Endodermal cell (in vitro differentiated cells): Measurements from ENCODE around the gene SHH. TPM values are rescaled to one million over a fixed set of nuclear protein-coding genes. Genes with fewer than 3 reads are reported as not detected.

ENCODE experiments used
- DNase-seq: peaks from one replicate; pipeline ENCODE4 v3.0.0-alpha.2; 2017
- H3K27ac ChIP-seq: 2 replicates; pipeline ENCODE4 v1.5.1; 2013; ENCODE audit warnings: mild to moderate bottlenecking, low read depth, low read length, moderate library complexity
- H3K27me3 ChIP-seq: 2 replicates; pipeline ENCODE4 v1.6.1; 2013; ENCODE audit warnings: mild to moderate bottlenecking, low read length, moderate library complexity; ENCODE audit not compliant: insufficient read depth, control insufficient read depth, poor library complexity, severe bottlenecking
- H3K36me3 ChIP-seq: 2 replicates; pipeline ENCODE4 v1.7.0; 2013; ENCODE audit warnings: mild to moderate bottlenecking, low read length, moderate library complexity; ENCODE audit not compliant: control insufficient read depth, insufficient read depth
- H3K4me1 ChIP-seq: one replicate; pipeline ENCODE4 v1.7.0; 2013; ENCODE audit warnings: low read length; ENCODE audit not compliant: control insufficient read depth, insufficient read depth
- H3K4me3 ChIP-seq: 2 replicates; pipeline ENCODE4 v1.5.1; 2013; ENCODE audit warnings: mild to moderate bottlenecking, low read length, moderate library complexity
- H3K9ac ChIP-seq: 2 replicates; pipeline ENCODE4 v1.6.1; 2013; ENCODE audit warnings: mild to moderate bottlenecking, low read length, moderate library complexity; ENCODE audit not compliant: poor library complexity, severe bottlenecking; ENCODE audit errors: extremely low read depth
- H3K9me3 ChIP-seq: 2 replicates; pipeline ENCODE4 v1.6.1; 2013; ENCODE audit warnings: mild to moderate bottlenecking, low read length, moderate library complexity; ENCODE audit not compliant: control insufficient read depth
- H3K27ac Mint-ChIP-seq: 2 replicates; pipeline ENCODE4 v1.8.0; 2020; ENCODE audit warnings: mixed read lengths
- H3K27me3 Mint-ChIP-seq: 2 replicates; pipeline ENCODE4 v1.8.0; 2021; ENCODE audit warnings: mild to moderate bottlenecking, mixed read lengths; ENCODE audit not compliant: insufficient read depth
- H3K36me3 Mint-ChIP-seq: 2 replicates; pipeline ENCODE4 v1.8.0; 2020; ENCODE audit warnings: low read depth, mixed read lengths
- H3K4me1 Mint-ChIP-seq: 2 replicates; pipeline ENCODE4 v1.8.0; 2020; ENCODE audit warnings: mixed read lengths
- H3K4me3 Mint-ChIP-seq: 2 replicates; pipeline ENCODE4 v1.8.0; 2020; ENCODE audit warnings: mild to moderate bottlenecking, moderate library complexity, mixed read lengths
- H3K9me3 Mint-ChIP-seq: 2 replicates; pipeline ENCODE4 v1.8.0; 2020; ENCODE audit warnings: mild to moderate bottlenecking, mixed read lengths
- WGBS, 2 experiments: methylation state at CpG; one replicate each; pipeline versions ENCODE4 v1.1.5 to v1.1.7; 2013; ENCODE audit warnings: missing lambda C conversion rate in 2 of 2, mixed read lengths in 1 of 2; ENCODE audit not compliant: insufficient coverage in 1 of 2, insufficient read length in 1 of 2; 5-methylcytosine and 5-hydroxymethylcytosine counted together
- total RNA-seq, 2 donors: library from RNA; stranded (reverse); fragmentation: NEBNext Ultra II Directional in 1 of 2; extraction: Animal tissue kit (Norgen Biotek cat#: 25700) in 1 of 2; gene quantifications; 2 replicates in 1 of 2; 3 replicates in 1 of 2; pipeline ENCODE4 v1.2.1, GENCODE V29; 2021
- TF ChIP-seq, protein P1 (sequence below): fragments of 200-600 bp; sonication (generic); conservative IDR thresholded peaks from 2 replicates; pipeline ENCODE4 v1.5.0; 2021; ENCODE audit warnings: antibody characterized with exemption, mild to moderate bottlenecking

The SHH gene
- total RNA-seq, 2 donors from 2014 or later = 0.99 to 1.6 TPM

GRCh38 chr7:155805826-155806095 lies 6.5 kb downstream of the SHH start:
- DNase-seq = no peak
- Mint-ChIP-seq H3K9me3 (peaks cover 4% of the 10 kb centered on the region), H3K4me1 (peaks cover 10% of the 10 kb centered on the region), H3K36me3 (no peaks in the 10 kb centered on the region), H3K27ac (no peak overlapping the region), H3K4me3 (peak overlapping the region; percentile 60), H3K27me3 (peaks cover 71% of the 10 kb centered on the region)
- Histone ChIP-seq H3K9me3 (no peaks in the 10 kb centered on the region), H3K4me1 (peaks cover 6% of the 10 kb centered on the region), H3K27me3 (peaks cover 86% of the 10 kb centered on the region), H3K4me3 (no peak overlapping the region), H3K9ac (peak overlapping the region; percentile 25), H3K27ac (no peak overlapping the region), H3K36me3 (no peaks in the 10 kb centered on the region)
- 5 to 24% methylated on average over 4 to 18 of the region's 18 CpGs for WGBS, 2 experiments
- TF ChIP-seq, protein P1, sequence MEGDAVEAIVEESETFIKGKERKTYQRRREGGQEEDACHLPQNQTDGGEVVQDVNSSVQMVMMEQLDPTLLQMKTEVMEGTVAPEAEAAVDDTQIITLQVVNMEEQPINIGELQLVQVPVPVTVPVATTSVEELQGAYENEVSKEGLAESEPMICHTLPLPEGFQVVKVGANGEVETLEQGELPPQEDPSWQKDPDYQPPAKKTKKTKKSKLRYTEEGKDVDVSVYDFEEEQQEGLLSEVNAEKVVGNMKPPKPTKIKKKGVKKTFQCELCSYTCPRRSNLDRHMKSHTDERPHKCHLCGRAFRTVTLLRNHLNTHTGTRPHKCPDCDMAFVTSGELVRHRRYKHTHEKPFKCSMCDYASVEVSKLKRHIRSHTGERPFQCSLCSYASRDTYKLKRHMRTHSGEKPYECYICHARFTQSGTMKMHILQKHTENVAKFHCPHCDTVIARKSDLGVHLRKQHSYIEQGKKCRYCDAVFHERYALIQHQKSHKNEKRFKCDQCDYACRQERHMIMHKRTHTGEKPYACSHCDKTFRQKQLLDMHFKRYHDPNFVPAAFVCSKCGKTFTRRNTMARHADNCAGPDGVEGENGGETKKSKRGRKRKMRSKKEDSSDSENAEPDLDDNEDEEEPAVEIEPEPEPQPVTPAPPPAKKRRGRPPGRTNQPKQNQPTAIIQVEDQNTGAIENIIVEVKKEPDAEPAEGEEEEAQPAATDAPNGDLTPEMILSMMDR = no peak

- H3K27me3 Mint-ChIP-seq = peaks cover 71% of the 10 kb centered on the region
- peaks cover 86% of the 10 kb centered on the region for H3K27me3 ChIP-seq
These were observed 7.1 kb downstream of the SHH start for GRCh38 chr7:155804897-155805825.

DNA sequence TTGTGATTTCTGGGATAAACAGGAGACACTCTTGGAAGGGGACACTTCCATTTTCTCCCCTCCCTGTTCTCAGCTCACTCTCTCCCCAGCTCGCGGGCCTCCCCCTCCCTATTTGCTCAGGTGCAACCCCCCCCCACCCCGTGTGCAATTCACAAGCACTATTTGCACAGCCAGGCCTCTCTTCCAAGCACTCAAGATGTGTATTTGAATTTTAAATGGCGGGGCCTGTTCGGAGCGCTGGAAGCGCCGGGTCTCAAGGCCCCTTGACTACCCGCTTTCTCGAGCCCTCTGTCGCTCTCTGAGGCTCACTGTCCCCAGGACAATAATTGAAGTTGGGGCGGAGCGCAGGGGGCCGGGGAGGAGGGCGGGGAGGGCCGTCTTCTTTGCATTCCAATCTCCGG lies 7.8 kb downstream of the SHH start:
- Histone ChIP-seq H3K4me1 (peaks cover 6% of the 10 kb centered on the region), H3K27me3 (peaks cover 86% of the 10 kb centered on the region), H3K9me3 (no peaks in the 10 kb centered on the region), H3K27ac (no peak overlapping the region), H3K4me3 (peak overlapping the region; percentile 66), H3K9ac (peak overlapping the region; percentile 81), H3K36me3 (no peaks in the 10 kb centered on the region)
- DNase-seq = peak; percentile 85
- WGBS, 2 experiments = 1% methylated on average over 13 to 17 of the region's 17 CpGs
- Mint-ChIP-seq H3K9me3 (peaks cover 4% of the 10 kb centered on the region), H3K27ac (peak overlapping the region; percentile 89), H3K4me1 (peaks cover 9% of the 10 kb centered on the region), H3K36me3 (no peaks in the 10 kb centered on the region), H3K27me3 (peaks cover 74% of the 10 kb centered on the region), H3K4me3 (peak overlapping the region; percentile 60)
- TF ChIP-seq, protein P1 = no peak

More at GRCh38 chr7:155804897-155805825, 7.1 kb downstream of the SHH start:
- no peaks in the 10 kb centered on the region for H3K36me3 Mint-ChIP-seq
- peaks cover 10% of the 10 kb centered on the region for H3K4me1 Mint-ChIP-seq
- H3K27ac ChIP-seq = no peak overlapping the region
- H3K4me3 ChIP-seq = peak overlapping the region; percentile 70
- no peaks in the 10 kb centered on the region for H3K36me3 ChIP-seq
- peaks cover 6% of the 10 kb centered on the region for H3K4me1 ChIP-seq
- H3K27ac Mint-ChIP-seq = no peak overlapping the region
- H3K9me3 ChIP-seq = no peaks in the 10 kb centered on the region
- H3K9ac ChIP-seq = peak overlapping the region; percentile 81
- 3% methylated on average over 25 to 91 of the region's 91 CpGs for WGBS, 2 experiments
- peak; percentile 95 for DNase-seq
- TF ChIP-seq, protein P1 = peak; percentile 94
- peak overlapping the region; percentile 60 for H3K4me3 Mint-ChIP-seq
- H3K9me3 Mint-ChIP-seq = peaks cover 4% of the 10 kb centered on the region
